HEK293T (cell line): ENCODE data around the gene PLXNA2.

Source experiments
- CTCF ChIA-PET: fragments of 350-600 bp; formaldehyde crosslinking; extraction: SDS; loops from one replicate; lab custom pipeline; 2021; ENCODE audit warnings: antibody characterized with exemption, inconsistent platforms; lab: Yijun Ruan, JAX
- POLR2A ChIA-PET: fragments of 350-600 bp; formaldehyde crosslinking; extraction: SDS; loops from one replicate; lab custom pipeline; 2020; ENCODE audit warnings: antibody characterized with exemption, inconsistent platforms; lab: Yijun Ruan, JAX
- DNase-seq: peaks from one replicate; pipeline ENCODE4 v3.0.0; 2012; ENCODE audit warnings: mixed read lengths; ENCODE audit errors: extremely low spot score
- ARNT ChIP-seq: fragments of 450-650 bp; IDR thresholded peaks from 2 replicates; pipeline ENCODE4 v1.6.1; 2017; ENCODE audit warnings: mild to moderate bottlenecking
- BHLHE40 ChIP-seq: fragments of 450-650 bp; IDR thresholded peaks from 2 replicates; pipeline ENCODE4 v1.6.1; 2016; ENCODE audit warnings: mild to moderate bottlenecking, moderate library complexity, borderline replicate concordance
- CTBP1 ChIP-seq: fragments of 450-650 bp; IDR thresholded peaks from 2 replicates; pipeline ENCODE4 v1.6.1; 2016; ENCODE audit warnings: borderline replicate concordance
- ELF4 ChIP-seq: fragments of 450-650 bp; IDR thresholded peaks from 2 replicates; pipeline ENCODE4 v1.6.1; 2017; ENCODE audit warnings: antibody characterized with exemption
- FOXA1 ChIP-seq: fragments of 450-650 bp; IDR thresholded peaks from 2 replicates; pipeline ENCODE4 v1.6.1; 2016; ENCODE audit warnings: mild to moderate bottlenecking
- FOXK2 ChIP-seq: fragments of 450-650 bp; IDR thresholded peaks from 2 replicates; pipeline ENCODE4 v1.6.1; 2016; ENCODE audit warnings: mild to moderate bottlenecking
- FOXM1 ChIP-seq: fragments of 450-650 bp; IDR thresholded peaks from 2 replicates; pipeline ENCODE4 v1.6.1; 2017; ENCODE audit warnings: mild to moderate bottlenecking, borderline replicate concordance
- HDGF ChIP-seq: fragments of 450-650 bp; IDR thresholded peaks from 2 replicates; pipeline ENCODE4 v1.6.1; 2017; ENCODE audit warnings: antibody characterized with exemption, borderline replicate concordance
- L3MBTL2 ChIP-seq: fragments of 450-650 bp; conservative IDR thresholded peaks from 2 replicates; pipeline ENCODE4 v1.6.1; 2016; ENCODE audit warnings: mild to moderate bottlenecking
- LEF1 ChIP-seq: fragments of 450-650 bp; IDR thresholded peaks from 2 replicates; pipeline ENCODE4 v1.6.1; 2017; ENCODE audit warnings: mild to moderate bottlenecking, borderline replicate concordance
- NFRKB ChIP-seq: fragments of 450-650 bp; IDR thresholded peaks from 2 replicates; pipeline ENCODE4 v1.6.1; 2016; ENCODE audit warnings: mild to moderate bottlenecking, moderate library complexity
- SP1 ChIP-seq: fragments of 450-650 bp; IDR thresholded peaks from 2 replicates; pipeline ENCODE4 v1.6.1; 2017
- SUZ12 ChIP-seq: fragments of 450-650 bp; IDR thresholded peaks from 2 replicates; pipeline ENCODE4 v1.6.1; 2016; ENCODE audit warnings: mild to moderate bottlenecking
- TARDBP ChIP-seq: fragments of 450-650 bp; IDR thresholded peaks from 2 replicates; pipeline ENCODE4 v1.6.1; 2016
- ZNF384 ChIP-seq: fragments of 450-650 bp; IDR thresholded peaks from 2 replicates; pipeline ENCODE4 v1.6.1; 2016
- TF ChIP-seq, protein P1 (sequence below): fragments of 450-650 bp; IDR thresholded peaks from 2 replicates; pipeline ENCODE4 v1.6.1; 2016

The PLXNA2 gene

GRCh38 chr1:208043691-208044181 lies 200.4 kb downstream of the PLXNA2 start:
- POLR2A ChIA-PET, result no interaction called here

DNA sequence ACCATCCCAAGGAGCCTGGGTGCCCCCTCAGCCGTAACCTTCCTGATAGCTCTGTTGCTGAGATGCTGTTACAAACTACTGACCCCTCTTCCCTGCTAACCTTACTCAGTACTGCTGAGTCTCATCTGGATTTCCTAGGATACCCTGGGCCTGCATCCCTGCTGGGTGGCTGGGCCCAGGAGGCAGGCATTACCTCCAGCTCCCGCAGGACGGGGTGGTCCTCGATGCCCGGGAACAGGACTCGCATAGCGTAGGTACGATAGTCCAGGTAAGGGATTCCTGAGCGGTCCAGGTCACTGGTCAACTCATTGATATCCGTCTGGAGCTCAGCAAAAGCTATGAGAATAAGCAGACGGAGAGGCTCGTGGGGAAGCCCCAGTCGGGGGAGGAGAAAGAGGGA lies 201.3 kb downstream of the PLXNA2 start:
- no peak for DNase-seq
- ChIA-PET CTCF (interaction anchor here (0.6 to 0.7 kb wide), 2 partner anchors 202 to 1313 kb away, joined by 3 read pairs; no protein-coding TSS in a partner anchor), POLR2A (no interaction called here)
- TF ChIP-seq L3MBTL2 (no peak), FOXA1 (no peak), ZNF384 (no peak), SUZ12 (no peak), LEF1 (no peak), ARNT (no peak), TARDBP (no peak), HDGF (no peak), FOXM1 (no peak), BHLHE40 (no peak), ELF4 (no peak), FOXK2 (no peak)
- TF ChIP-seq, protein P1, sequence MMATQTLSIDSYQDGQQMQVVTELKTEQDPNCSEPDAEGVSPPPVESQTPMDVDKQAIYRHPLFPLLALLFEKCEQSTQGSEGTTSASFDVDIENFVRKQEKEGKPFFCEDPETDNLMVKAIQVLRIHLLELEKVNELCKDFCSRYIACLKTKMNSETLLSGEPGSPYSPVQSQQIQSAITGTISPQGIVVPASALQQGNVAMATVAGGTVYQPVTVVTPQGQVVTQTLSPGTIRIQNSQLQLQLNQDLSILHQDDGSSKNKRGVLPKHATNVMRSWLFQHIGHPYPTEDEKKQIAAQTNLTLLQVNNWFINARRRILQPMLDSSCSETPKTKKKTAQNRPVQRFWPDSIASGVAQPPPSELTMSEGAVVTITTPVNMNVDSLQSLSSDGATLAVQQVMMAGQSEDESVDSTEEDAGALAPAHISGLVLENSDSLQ, result no peak

More at GRCh38 chr1:208043691-208044181, 200.4 kb downstream of the PLXNA2 start:
- CTCF ChIA-PET, result interaction anchor here (0.7 kb wide), 1 partner anchor 201 kb away, joined by 3 read pairs; no protein-coding TSS in a partner anchor
- no peak for DNase-seq
- TF ChIP-seq ARNT (no peak), HDGF (no peak), FOXM1 (no peak), ZNF384 (no peak), CTBP1 (no peak), NFRKB (no peak), SUZ12 (no peak), LEF1 (no peak), TARDBP (no peak), FOXK2 (no peak), L3MBTL2 (no peak), BHLHE40 (no peak), ELF4 (no peak), FOXA1 (no peak), SP1 (no peak)
- TF ChIP-seq, protein P1, result no peak

DNA sequence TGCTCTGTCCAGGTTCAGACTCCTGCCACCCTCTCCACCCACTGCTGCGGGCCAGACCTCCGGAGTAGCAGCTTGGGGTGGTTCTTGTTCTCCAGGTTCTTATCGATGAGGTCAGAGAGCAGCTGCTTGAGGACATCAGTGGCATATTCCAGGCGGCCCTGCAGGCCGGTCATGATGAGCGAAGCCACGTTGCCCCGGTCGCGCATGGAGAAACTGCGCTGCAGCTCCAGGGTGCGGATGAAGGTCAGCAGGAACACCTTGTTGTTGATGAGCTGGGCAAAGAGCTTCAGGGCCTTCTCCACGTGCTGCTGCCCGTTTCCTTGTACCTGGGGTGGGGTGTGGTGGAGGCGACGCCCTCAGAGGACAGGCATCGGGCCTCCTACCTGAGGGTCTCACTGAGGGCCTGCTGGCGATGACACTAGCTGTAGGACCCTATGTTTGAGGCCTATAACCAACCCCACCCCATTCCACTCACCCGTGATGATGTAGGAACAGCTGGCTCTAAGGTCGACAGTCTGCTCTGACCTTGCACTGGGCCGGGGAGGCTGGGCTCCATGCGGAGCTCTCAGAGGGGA lies 202.1 kb downstream of the PLXNA2 start:
- ChIA-PET POLR2A (no interaction called here), CTCF (interaction anchor here (0.6 to 1.2 kb wide), 3 partner anchors 204 to 1130 kb away, joined by 3 to 4 read pairs (median 3); no protein-coding TSS in a partner anchor)

GRCh38 chr1:208041505-208041904 lies 202.7 kb downstream of the PLXNA2 start:
- POLR2A ChIA-PET, result no interaction called here
- CTCF ChIA-PET, result interaction anchor here (0.6 to 1.2 kb wide), 4 partner anchors 20 to 1129 kb away, joined by 3 to 4 read pairs (median 3); no protein-coding TSS in a partner anchor
- no peak for TF ChIP-seq TARDBP
- TF ChIP-seq BHLHE40, result no peak
- TF ChIP-seq L3MBTL2, result no peak
- no peak for TF ChIP-seq HDGF
- no peak for TF ChIP-seq FOXA1
- TF ChIP-seq ARNT, result no peak
- TF ChIP-seq FOXM1, result no peak
- TF ChIP-seq NFRKB, result no peak
- no peak for TF ChIP-seq LEF1
- TF ChIP-seq ZNF384, result no peak
- no peak for TF ChIP-seq SP1
- TF ChIP-seq, protein P1, result no peak
- TF ChIP-seq FOXK2, result no peak
- no peak for TF ChIP-seq CTBP1
- no peak for TF ChIP-seq ELF4
- no peak for TF ChIP-seq SUZ12
- DNase-seq, result no peak

More for the DNA sequence above, 202.1 kb downstream of the PLXNA2 start:
- no peak for DNase-seq
- TF ChIP-seq L3MBTL2, result no peak
- TF ChIP-seq FOXA1, result no peak
- TF ChIP-seq NFRKB, result no peak
- no peak for TF ChIP-seq TARDBP
- TF ChIP-seq SP1, result no peak
- no peak for TF ChIP-seq ZNF384
- no peak for TF ChIP-seq ARNT
- TF ChIP-seq BHLHE40, result no peak
- TF ChIP-seq CTBP1, result no peak
- no peak for TF ChIP-seq LEF1

DNA sequence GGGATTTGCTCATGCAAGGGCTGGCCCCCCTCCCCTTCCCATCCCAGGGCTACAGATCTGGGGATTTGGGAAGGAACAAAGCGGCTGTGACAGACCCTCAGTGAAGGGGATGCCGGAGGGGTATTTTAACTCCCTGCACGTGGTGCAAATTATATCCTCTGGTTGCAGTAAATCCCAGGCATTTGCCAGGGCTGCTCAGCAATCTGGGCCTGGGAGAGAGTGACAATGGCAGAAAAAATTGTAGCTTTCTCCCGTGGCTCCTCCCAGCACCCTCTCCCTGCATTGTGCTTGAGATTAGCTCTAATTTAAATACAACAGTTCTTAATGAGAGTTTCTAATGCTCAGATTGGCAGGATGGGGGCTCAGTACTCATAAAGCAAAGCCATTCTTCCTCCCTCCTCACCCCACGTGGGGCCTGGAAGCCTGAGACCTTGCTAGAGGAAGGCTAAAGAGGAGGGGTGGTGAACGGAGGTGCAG lies 203.3 kb downstream of the PLXNA2 start:
- CTCF ChIA-PET, result interaction anchor here (1.0 to 1.2 kb wide), 2 partner anchors 19 to 205 kb away, joined by 3 read pairs; no protein-coding TSS in a partner anchor
- POLR2A ChIA-PET, result no interaction called here
- TF ChIP-seq CTBP1 (no peak), BHLHE40 (no peak), SUZ12 (no peak), TARDBP (no peak)
- TF ChIP-seq, protein P1, result no peak
- no peak for DNase-seq
